HCT116 (cell line): ENCODE measurements around the gene BRD3OS. TPM values are rescaled to one million over a fixed set of nuclear protein-coding genes. Genes with fewer than 3 reads are reported as not detected.

Experiments used
- ATAC-seq: fragments of 200-7000 bp; cut with Tn5 transposase; 2 replicates; pipeline ENCODE4 v1.9.1; 2020; ENCODE audit warnings: mild to moderate bottlenecking, moderate library complexity
- BruUV-seq: library from RNA; stranded (reverse); fragments of 400-500 nt; replicated peaks from 2 replicates; lab custom pipeline; 2021; lab: Mats Ljungman, UMichigan
- CTCF ChIA-PET: fragments of 300-600 bp; sonication (Branson Sonifier 250); formaldehyde crosslinking; loops from one replicate; lab custom pipeline; 2021; ENCODE audit warnings: antibody characterized with exemption; lab: Charles Lee
- POLR2A ChIA-PET: fragments of 300-600, 350-600 bp; sonication (Branson Sonifier 250); formaldehyde crosslinking; loops from one replicate; lab custom pipeline; 2021; ENCODE audit warnings: antibody characterized with exemption; lab: Charles Lee
- RAD21 ChIA-PET, 2 experiments: fragments of 300-600 bp; sonication (Branson Sonifier 250); formaldehyde crosslinking; loops; one replicate each; lab custom pipeline; 2023; ENCODE audit warnings: low total read pairs in 2 of 2; ENCODE audit not compliant: uncharacterized antibody in 2 of 2, unreplicated experiment in 2 of 2, low non-redundant PET in 1 of 2; lab: Charles Lee
- DNase-seq: peaks from one replicate; pipeline ENCODE4 v3.0.0-alpha.2; 2010; ENCODE audit warnings: low read depth, low spot score
- H2AFZ ChIP-seq: fragments of 200-600 bp; shearing (Covaris generic), sonication (generic); 2 replicates; pipeline ENCODE4 v1.6.1; 2017; ENCODE audit warnings: low read depth, mixed run types, mixed read lengths, antibody characterized with exemption, low read length; ENCODE audit not compliant: poor library complexity, severe bottlenecking
- H3K27ac ChIP-seq: 2 replicates; pipeline ENCODE4 v1.5.1; 2012; ENCODE audit warnings: low read depth, low read length
- H3K27me3 ChIP-seq: fragments of 200-600 bp; sonication (generic); 2 replicates; pipeline ENCODE4 v1.6.1; 2016; ENCODE audit warnings: mixed run types, low read length, mixed read lengths; ENCODE audit not compliant: insufficient read depth
- H3K36me3 ChIP-seq, 2 experiments: fragments of 200-500 bp in 1 of 2; fragments of 200-600 bp in 1 of 2; sonication (Bioruptor generic) in 1 of 2; sonication (generic) in 1 of 2; 2 replicates each; pipeline versions ENCODE4 v1.5.1 to v1.6.1; 2014 to 2016; ENCODE audit warnings: low read length in 2 of 2, inconsistent platforms in 1 of 2, mixed read lengths in 1 of 2, mixed run types in 1 of 2; ENCODE audit not compliant: insufficient read depth in 2 of 2, control insufficient read depth in 1 of 2
- H3K4me1 ChIP-seq, 2 experiments: fragments of 200-600 bp in 1 of 2; sonication (generic) in 1 of 2; 2 replicates each; pipeline versions ENCODE4 v1.5.1 to v1.6.1; 2012 to 2017; ENCODE audit warnings: low read length in 2 of 2, inconsistent platforms in 1 of 2, mild to moderate bottlenecking in 1 of 2, mixed read lengths in 1 of 2, mixed run types in 1 of 2, moderate library complexity in 1 of 2; ENCODE audit not compliant: insufficient read depth in 2 of 2, control insufficient read depth in 1 of 2
- H3K4me2 ChIP-seq: fragments of 200-600 bp; sonication (generic); 2 replicates; pipeline ENCODE4 v1.6.1; 2017; ENCODE audit warnings: mixed run types, low read length, mixed read lengths
- H3K4me3 ChIP-seq, 2 experiments: fragments of 200-600 bp in 1 of 2; sonication (generic) in 1 of 2; replicated peaks in 1 of 2; 2 replicates each; pipeline ENCODE4 v1.5.1; 2011 to 2016; ENCODE audit warnings: low read length in 2 of 2, control low read depth in 1 of 2, low read depth in 1 of 2, mild to moderate bottlenecking in 1 of 2, mixed read lengths in 1 of 2, mixed run types in 1 of 2
- H3K79me2 ChIP-seq: fragments of 200-600 bp; sonication (generic); 2 replicates; pipeline ENCODE4 v1.6.1; 2017; ENCODE audit warnings: mild to moderate bottlenecking, mixed run types, low read length, moderate library complexity, mixed read lengths; ENCODE audit not compliant: insufficient read depth
- H3K9ac ChIP-seq: fragments of 200-600 bp; sonication (generic); 2 replicates; pipeline ENCODE4 v1.6.1; 2016; ENCODE audit warnings: low read length, mixed read lengths
- H3K9me2 ChIP-seq: fragments of 200-600 bp; sonication (generic), shearing (Covaris generic); 2 replicates; pipeline ENCODE4 v1.6.1; 2017; ENCODE audit warnings: mixed run types, mild to moderate bottlenecking, moderate library complexity; ENCODE audit not compliant: insufficient read depth
- H3K9me3 ChIP-seq, 2 experiments: fragments of 200-500 bp in 1 of 2; fragments of 200-600 bp in 1 of 2; sonication (Bioruptor generic) in 1 of 2; sonication (generic) in 1 of 2; 2 replicates each; pipeline ENCODE4 v1.6.1; 2014 to 2017; ENCODE audit warnings: low read length in 2 of 2, mixed read lengths in 2 of 2, inconsistent platforms in 1 of 2, low read depth in 1 of 2, mild to moderate bottlenecking in 1 of 2, mixed run types in 1 of 2, moderate library complexity in 1 of 2; ENCODE audit not compliant: control insufficient read depth in 1 of 2, insufficient read depth in 1 of 2
- H4K20me1 ChIP-seq: fragments of 200-600 bp; sonication (generic), shearing (Covaris generic); 2 replicates; pipeline ENCODE4 v1.6.1; 2017; ENCODE audit warnings: mixed run types, mild to moderate bottlenecking, moderate library complexity; ENCODE audit not compliant: insufficient read depth
- CBX3 ChIP-seq: IDR thresholded peaks from 2 replicates; pipeline ENCODE4 v1.6.1; 2012; ENCODE audit warnings: low read depth
- EGR1 ChIP-seq: IDR thresholded peaks from 2 replicates; pipeline ENCODE4 v1.6.1; 2012; ENCODE audit warnings: low read depth
- EZH2 ChIP-seq: fragments of 200-600 bp; sonication (generic); IDR thresholded peaks from 2 replicates; pipeline ENCODE4 v1.6.1; 2017; ENCODE audit warnings: antibody characterized with exemption, mixed run types
- RAD21 ChIP-seq: IDR thresholded peaks from 2 replicates; pipeline ENCODE4 v1.6.1; 2012; ENCODE audit warnings: low read depth, mild to moderate bottlenecking
- YY1 ChIP-seq: IDR thresholded peaks from 2 replicates; pipeline ENCODE4 v1.6.1; 2011; ENCODE audit warnings: low read length, low read depth, moderate library complexity, mild to moderate bottlenecking; ENCODE audit not compliant: insufficient replicate concordance; ENCODE audit errors: extremely low read depth
- ZBTB33 ChIP-seq: IDR thresholded peaks from 2 replicates; pipeline ENCODE4 v1.6.1; 2011; ENCODE audit warnings: mild to moderate bottlenecking, low read length, moderate library complexity; ENCODE audit not compliant: insufficient replicate concordance; ENCODE audit errors: extremely low read depth
- ZFX ChIP-seq: fragments of 450-650 bp; IDR thresholded peaks from 2 replicates; pipeline ENCODE4 v1.6.1; 2017
- intact Hi-C: fragments of 100-400 bp; cut with micrococcal nuclease; formaldehyde crosslinking; loops from 2 replicates; pipeline ENCODE4 v1.10.0; 2022
- total RNA-seq: library from RNA; stranded (reverse); gene quantifications from one replicate; pipeline ENCODE4 v1.2.1, GENCODE V29; 2021; ENCODE audit not compliant: unreplicated experiment
- TF ChIP-seq, protein P1 (sequence below): IDR thresholded peaks from 2 replicates; pipeline ENCODE4 v1.6.1; 2012
- TF ChIP-seq, protein P2 (sequence below): IDR thresholded peaks from 2 replicates; pipeline ENCODE4 v1.6.1; 2012; ENCODE audit warnings: low read depth

BRD3OS gene
- total RNA-seq, 1 experiment from 2014 or later, result 17.0 TPM

GRCh38 chr9:134036130-134036529, 10.8 kb downstream of the BRD3OS start:
- Histone ChIP-seq H2AFZ (no peak overlapping the region), H4K20me1 (no peaks in the 10 kb centered on the region), H3K27ac (no peak overlapping the region), H3K4me2 (no peak overlapping the region), H3K79me2 (no peaks in the 10 kb centered on the region), H3K36me3 (peaks cover 13 to 14% of the 10 kb centered on the region in 2 experiments; a peak in 1 of 4 replicates), H3K9me3 (no peaks in the 10 kb centered on the region), H3K9me2 (no peaks in the 10 kb centered on the region), H3K9ac (no peak overlapping the region), H3K27me3 (no peaks in the 10 kb centered on the region), H3K4me1 (no peaks in the 10 kb centered on the region), H3K4me3 (no peak overlapping the region)
- RAD21 ChIA-PET, result no interaction called here
- TF ChIP-seq EZH2, result no peak
- no peak for TF ChIP-seq ZFX
- TF ChIP-seq YY1, result no peak
- TF ChIP-seq, protein P1, sequence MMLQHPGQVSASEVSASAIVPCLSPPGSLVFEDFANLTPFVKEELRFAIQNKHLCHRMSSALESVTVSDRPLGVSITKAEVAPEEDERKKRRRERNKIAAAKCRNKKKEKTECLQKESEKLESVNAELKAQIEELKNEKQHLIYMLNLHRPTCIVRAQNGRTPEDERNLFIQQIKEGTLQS, result no peak
- TF ChIP-seq, protein P2, sequence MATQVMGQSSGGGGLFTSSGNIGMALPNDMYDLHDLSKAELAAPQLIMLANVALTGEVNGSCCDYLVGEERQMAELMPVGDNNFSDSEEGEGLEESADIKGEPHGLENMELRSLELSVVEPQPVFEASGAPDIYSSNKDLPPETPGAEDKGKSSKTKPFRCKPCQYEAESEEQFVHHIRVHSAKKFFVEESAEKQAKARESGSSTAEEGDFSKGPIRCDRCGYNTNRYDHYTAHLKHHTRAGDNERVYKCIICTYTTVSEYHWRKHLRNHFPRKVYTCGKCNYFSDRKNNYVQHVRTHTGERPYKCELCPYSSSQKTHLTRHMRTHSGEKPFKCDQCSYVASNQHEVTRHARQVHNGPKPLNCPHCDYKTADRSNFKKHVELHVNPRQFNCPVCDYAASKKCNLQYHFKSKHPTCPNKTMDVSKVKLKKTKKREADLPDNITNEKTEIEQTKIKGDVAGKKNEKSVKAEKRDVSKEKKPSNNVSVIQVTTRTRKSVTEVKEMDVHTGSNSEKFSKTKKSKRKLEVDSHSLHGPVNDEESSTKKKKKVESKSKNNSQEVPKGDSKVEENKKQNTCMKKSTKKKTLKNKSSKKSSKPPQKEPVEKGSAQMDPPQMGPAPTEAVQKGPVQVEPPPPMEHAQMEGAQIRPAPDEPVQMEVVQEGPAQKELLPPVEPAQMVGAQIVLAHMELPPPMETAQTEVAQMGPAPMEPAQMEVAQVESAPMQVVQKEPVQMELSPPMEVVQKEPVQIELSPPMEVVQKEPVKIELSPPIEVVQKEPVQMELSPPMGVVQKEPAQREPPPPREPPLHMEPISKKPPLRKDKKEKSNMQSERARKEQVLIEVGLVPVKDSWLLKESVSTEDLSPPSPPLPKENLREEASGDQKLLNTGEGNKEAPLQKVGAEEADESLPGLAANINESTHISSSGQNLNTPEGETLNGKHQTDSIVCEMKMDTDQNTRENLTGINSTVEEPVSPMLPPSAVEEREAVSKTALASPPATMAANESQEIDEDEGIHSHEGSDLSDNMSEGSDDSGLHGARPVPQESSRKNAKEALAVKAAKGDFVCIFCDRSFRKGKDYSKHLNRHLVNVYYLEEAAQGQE, result no peak
- TF ChIP-seq RAD21, result no peak
- TF ChIP-seq CBX3, result no peak
- TF ChIP-seq ZBTB33, result no peak
- no peak for TF ChIP-seq EGR1
- ATAC-seq, result no peak
- CTCF ChIA-PET, result no interaction called here
- no TSS peak for BruUV-seq
- intact Hi-C loops, result no loop called here
- no peak for DNase-seq
- POLR2A ChIA-PET, result no interaction called here
